GM12891 (cell line): ENCODE results near the gene FXYD7.
A peak's percentile ranks its signal among the peaks of the same experiment; 100 is the strongest.

Experiments
- DNase-seq: peaks from one replicate; pipeline ENCODE4 v3.0.0; 2011; ENCODE audit warnings: low spot score; ENCODE audit not compliant: insufficient read length
- FAIRE-seq: peaks from 2 replicates; lab custom pipeline; 2011; peaks lifted over from hg19 to GRCh38; lab: Jason Lieb, UNC
- PAX5 ChIP-seq: IDR thresholded peaks from 2 replicates; pipeline ENCODE4 v1.6.1; 2011; ENCODE audit warnings: low read length, moderate library complexity, mild to moderate bottlenecking; ENCODE audit not compliant: insufficient read depth, severe bottlenecking
- POLR2A ChIP-seq: IDR thresholded peaks from 2 replicates; pipeline ENCODE4 v1.6.1; 2011; ENCODE audit warnings: low read depth, low read length, control low read depth
- POLR2AphosphoS5 ChIP-seq: IDR thresholded peaks from 2 replicates; pipeline ENCODE4 v1.6.1; 2011; ENCODE audit warnings: low read depth, low read length, control low read depth
- POU2F2 ChIP-seq: IDR thresholded peaks from 2 replicates; pipeline ENCODE4 v1.6.1; 2011; ENCODE audit warnings: low read depth, mild to moderate bottlenecking, control low read depth, low read length, moderate library complexity
- SPI1 ChIP-seq: IDR thresholded peaks from 2 replicates; pipeline ENCODE4 v1.6.1; 2011; ENCODE audit warnings: low read depth, low read length, control low read depth
- TAF1 ChIP-seq: IDR thresholded peaks from 2 replicates; pipeline ENCODE4 v1.6.1; 2011; ENCODE audit warnings: low read depth, low read length, control low read depth

Gene FXYD7

GRCh38 chr19:35160629-35161433 lies 17.8 kb downstream of the FXYD7 start:
- FAIRE-seq (no peak), DNase-seq (no peak)
- TF ChIP-seq SPI1 (no peak), POLR2A (no peak), POU2F2 (no peak), PAX5 (no peak), POLR2AphosphoS5 (no peak), TAF1 (no peak)

DNA sequence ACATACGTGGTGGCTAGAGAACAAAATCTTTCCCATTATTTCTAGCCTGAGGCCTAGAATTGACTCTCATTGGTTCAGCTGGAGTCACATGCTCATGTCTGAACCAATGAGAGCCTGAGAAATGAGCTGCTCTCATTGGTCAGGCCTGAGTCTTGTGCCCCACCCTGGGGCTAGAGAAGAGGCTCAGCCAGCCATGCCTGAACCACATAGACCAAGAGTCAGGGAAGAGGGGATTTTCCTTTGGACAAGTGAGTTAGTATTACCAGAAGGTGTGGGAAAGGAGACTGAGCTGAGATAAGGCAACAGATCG lies 18.3 kb downstream of the FXYD7 start:
- FAIRE-seq (no peak), DNase-seq (no peak)
- TF ChIP-seq POU2F2 (no peak), POLR2AphosphoS5 (no peak), SPI1 (no peak), POLR2A (no peak), PAX5 (no peak), TAF1 (no peak)

DNA sequence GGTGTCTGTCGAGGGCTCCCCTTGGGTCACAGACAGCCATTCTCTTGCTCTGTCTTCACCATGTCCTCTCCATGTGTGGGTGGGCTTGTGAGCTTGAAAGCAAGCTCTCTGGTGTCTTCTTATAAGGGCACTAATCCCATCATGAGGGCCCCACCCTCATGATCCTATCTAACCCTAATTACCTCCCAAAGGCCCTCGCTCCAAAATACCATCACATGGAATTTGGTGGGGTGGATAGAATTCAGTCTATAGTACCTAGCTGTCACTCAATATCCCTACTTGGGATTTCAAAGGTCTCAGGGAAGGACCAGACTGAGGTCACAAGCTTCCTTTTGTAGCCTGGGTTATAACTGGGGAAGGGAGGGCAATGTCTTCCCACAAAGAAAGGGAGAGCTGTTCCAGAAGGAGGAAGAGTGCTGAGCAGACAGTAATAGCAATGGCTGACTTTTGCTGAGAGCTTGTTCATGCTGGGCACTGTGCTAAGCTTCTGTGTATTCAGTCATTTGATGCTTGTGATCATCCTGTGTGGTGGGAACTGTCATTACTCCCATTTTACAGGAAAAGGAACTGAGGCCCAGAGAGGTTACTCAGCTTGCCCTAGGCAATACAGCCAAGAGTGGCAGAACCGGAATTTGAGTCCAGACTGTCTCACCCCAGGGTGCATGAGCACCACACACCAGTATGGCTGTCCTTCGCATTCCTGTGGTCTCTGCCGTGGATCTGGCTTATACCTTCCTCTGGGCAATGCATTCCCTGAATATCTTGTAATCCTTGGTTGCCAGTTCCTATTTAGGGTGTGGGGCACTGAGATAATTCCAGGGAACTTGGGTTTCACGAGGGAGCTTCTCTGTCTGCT lies 19.6 kb downstream of the FXYD7 start:
- DNase-seq (no peak), FAIRE-seq (no peak)
- no peak for TF ChIP-seq POLR2A
- no peak for TF ChIP-seq POU2F2
- TF ChIP-seq POLR2AphosphoS5, result no peak
- no peak for TF ChIP-seq SPI1
- no peak for TF ChIP-seq PAX5
- TF ChIP-seq TAF1, result no peak

- FAIRE-seq (no peak), DNase-seq (no peak)
- TF ChIP-seq POLR2AphosphoS5, result no peak
- no peak for TF ChIP-seq SPI1
- TF ChIP-seq TAF1, result no peak
- TF ChIP-seq POU2F2, result no peak
These were observed 21.4 kb downstream of the FXYD7 start for GRCh38 chr19:35164418-35164817.

- TF ChIP-seq POLR2A (no peak), POLR2AphosphoS5 (no peak), TAF1 (no peak), SPI1 (no peak), PAX5 (no peak), POU2F2 (no peak)
- FAIRE-seq (no peak), DNase-seq (no peak)
These were observed 22.4 kb downstream of the FXYD7 start for GRCh38 chr19:35165200-35166058.

GRCh38 chr19:35166100-35167063 lies 23.3 kb downstream of the FXYD7 start:
- peak; percentile 54 for FAIRE-seq
- no peak for DNase-seq
- TF ChIP-seq POU2F2, result no peak
- no peak for TF ChIP-seq POLR2A
- no peak for TF ChIP-seq SPI1
- no peak for TF ChIP-seq POLR2AphosphoS5
- TF ChIP-seq PAX5, result no peak
- no peak for TF ChIP-seq TAF1

DNA sequence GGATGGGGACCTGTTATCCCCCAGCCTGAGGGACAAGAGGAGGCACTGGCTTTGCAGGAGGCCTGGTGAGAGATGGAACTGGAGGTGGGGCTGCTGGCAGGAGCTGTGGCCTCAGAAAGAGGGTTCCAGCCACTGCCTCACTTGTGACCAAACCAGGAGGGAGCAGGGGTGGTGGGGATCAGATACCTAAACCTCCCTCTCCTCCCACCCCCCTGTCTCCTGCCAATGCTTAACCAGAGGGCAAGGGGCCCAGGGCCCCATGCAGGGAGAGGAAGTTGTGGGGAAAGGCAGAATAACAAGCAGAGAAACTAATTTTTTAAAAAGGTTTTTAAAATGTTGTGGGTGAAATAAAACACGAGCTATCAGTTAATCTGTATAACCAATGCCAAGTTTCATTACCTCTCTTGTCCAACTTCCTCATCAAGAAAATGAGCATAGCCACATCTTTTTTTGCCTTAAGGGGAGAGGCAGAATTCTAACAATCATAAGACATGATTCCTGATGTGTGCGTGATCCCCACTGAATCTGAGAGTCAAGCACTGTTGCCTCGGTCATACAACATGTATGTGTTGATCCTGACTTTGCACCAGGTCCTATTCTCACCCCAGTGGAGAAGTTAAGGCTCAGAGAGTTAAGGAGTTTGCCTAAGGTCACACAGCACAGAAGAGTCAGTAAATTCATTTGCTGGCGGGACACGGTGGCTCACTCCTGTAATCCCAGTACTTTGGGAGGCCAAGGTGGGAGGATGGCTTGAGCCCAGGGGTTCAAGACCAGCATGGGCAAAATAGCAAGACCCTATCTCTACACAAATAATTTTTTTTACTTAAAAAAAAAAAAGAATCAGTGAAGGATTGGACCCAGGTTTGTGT lies 24.4 kb downstream of the FXYD7 start:
- peak; percentile 31 for FAIRE-seq
- TF ChIP-seq PAX5 (no peak), POLR2A (no peak), POU2F2 (no peak), SPI1 (no peak), POLR2AphosphoS5 (no peak), TAF1 (no peak)
- no peak for DNase-seq
